Endothelial cell of umbilical vein (primary cell): ENCODE results near the gene ECEL1.

Source experiments
- EZH2 ChIP-seq: IDR thresholded peaks from 2 replicates; pipeline ENCODE4 v1.6.1; 2012; ENCODE audit warnings: borderline replicate concordance, low read depth, mild to moderate bottlenecking, moderate library complexity, low read length, inconsistent platforms; ENCODE audit not compliant: severe bottlenecking
- MAX ChIP-seq: IDR thresholded peaks from 2 replicates; pipeline ENCODE4 v1.6.1; 2011; ENCODE audit not compliant: insufficient read depth, insufficient read length
- POLR2A ChIP-seq: IDR thresholded peaks from 2 replicates; pipeline ENCODE4 v1.6.1; 2012; ENCODE audit warnings: low read depth, mild to moderate bottlenecking, control low read depth, low read length
- POLR2AphosphoS5 ChIP-seq: IDR thresholded peaks from 2 replicates; pipeline ENCODE4 v1.6.1; 2012; ENCODE audit warnings: low read depth, mild to moderate bottlenecking, control low read depth, low read length, moderate library complexity; ENCODE audit not compliant: insufficient read depth
- TF ChIP-seq, protein P1 (sequence below), 2 donors: IDR thresholded peaks; 1 replicate in 1 of 2; 2 replicates in 1 of 2; pipeline ENCODE4 v1.5.1; 2011; ENCODE audit warnings: low read length in 2 of 2, mild to moderate bottlenecking in 2 of 2, moderate library complexity in 2 of 2, control low read depth in 1 of 2, inconsistent platforms in 1 of 2, low read depth in 1 of 2; ENCODE audit not compliant: insufficient read depth in 1 of 2; ENCODE audit errors: extremely low read depth in 1 of 2

- TF ChIP-seq, protein P1, sequence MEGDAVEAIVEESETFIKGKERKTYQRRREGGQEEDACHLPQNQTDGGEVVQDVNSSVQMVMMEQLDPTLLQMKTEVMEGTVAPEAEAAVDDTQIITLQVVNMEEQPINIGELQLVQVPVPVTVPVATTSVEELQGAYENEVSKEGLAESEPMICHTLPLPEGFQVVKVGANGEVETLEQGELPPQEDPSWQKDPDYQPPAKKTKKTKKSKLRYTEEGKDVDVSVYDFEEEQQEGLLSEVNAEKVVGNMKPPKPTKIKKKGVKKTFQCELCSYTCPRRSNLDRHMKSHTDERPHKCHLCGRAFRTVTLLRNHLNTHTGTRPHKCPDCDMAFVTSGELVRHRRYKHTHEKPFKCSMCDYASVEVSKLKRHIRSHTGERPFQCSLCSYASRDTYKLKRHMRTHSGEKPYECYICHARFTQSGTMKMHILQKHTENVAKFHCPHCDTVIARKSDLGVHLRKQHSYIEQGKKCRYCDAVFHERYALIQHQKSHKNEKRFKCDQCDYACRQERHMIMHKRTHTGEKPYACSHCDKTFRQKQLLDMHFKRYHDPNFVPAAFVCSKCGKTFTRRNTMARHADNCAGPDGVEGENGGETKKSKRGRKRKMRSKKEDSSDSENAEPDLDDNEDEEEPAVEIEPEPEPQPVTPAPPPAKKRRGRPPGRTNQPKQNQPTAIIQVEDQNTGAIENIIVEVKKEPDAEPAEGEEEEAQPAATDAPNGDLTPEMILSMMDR (IDR thresholded peaks at IDR 0.05; ENCODE audit: extremely low read depth in 1 of 2, insufficient read depth in 1 of 2, low read depth in 1 of 2, low read length in 2 of 2), result no peak
- TF ChIP-seq POLR2AphosphoS5 (no peak), POLR2A (no peak), EZH2 (no peak), MAX (no peak)
These were observed 2.0 kb upstream of the ECEL1 start for GRCh38 chr2:232489516-232490220.
